ENCODE data around the gene ZNF485. TPM values are rescaled to one million over a fixed set of nuclear protein-coding genes. Genes with fewer than 3 reads are reported as not detected.

The ZNF485 gene
- polyA plus RNA-seq, 2 of the 4 experiments (the other 2 are of a cell fraction): 2.7 to 3.3 TPM

DNA sequence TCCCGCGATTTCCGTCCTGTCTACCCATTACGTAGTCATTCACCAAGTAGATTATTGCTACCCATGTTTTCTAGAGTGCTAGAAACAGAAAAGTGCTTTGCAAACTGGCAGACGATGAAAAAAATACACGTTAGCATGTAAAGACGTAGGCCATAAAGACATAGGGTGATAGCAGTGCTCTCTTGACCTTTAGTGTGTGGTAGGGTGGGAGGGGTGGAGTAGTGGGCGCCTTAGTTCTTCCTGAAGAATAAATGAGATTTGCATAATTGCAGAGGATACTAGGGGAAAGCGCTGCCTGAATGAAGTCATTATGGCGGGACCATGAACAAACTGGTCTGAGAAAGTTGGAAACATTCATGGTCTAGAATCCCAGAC is 948 bp downstream of the ZNF485 start:
- ChIA-PET CTCF (interaction anchor here (0.8 kb wide), 1 partner anchor 18 kb away, joined by 3 read pairs; no protein-coding TSS in a partner anchor), POLR2A (interaction anchor here (1.1 kb wide), 1 partner anchor 42 kb away, joined by 4 read pairs; the partner anchor contains the start of gene ZNF32)
- DNase-seq (ENCODE audit: low read depth in 1 of 2, low spot score in 1 of 2) (no peak), ATAC-seq (no peak), FAIRE-seq (no peak)
- peaks cover 19% of the 10 kb centered on the region for H3K9me3 ChIP-seq
- H3K27ac ChIP-seq: peak overlapping the region in 1 of 2 experiments; percentile 92; a peak in 3 of 6 replicates
- peak overlapping the region; percentile 89 for H3K4me2 ChIP-seq
- no peak for TF ChIP-seq MAZ (IDR thresholded peaks at IDR 0.05; ENCODE audit: borderline replicate concordance, low read depth, low read length)
- no peak for TF ChIP-seq BCL3 (IDR thresholded peaks at IDR 0.05)
- no peak for TF ChIP-seq CBX8 (IDR thresholded peaks at IDR 0.05)
- TF ChIP-seq FOSB (CRISPR knock-in tag; IDR thresholded peaks at IDR 0.05): no peak
- TF ChIP-seq FOXS1 (CRISPR knock-in tag; IDR thresholded peaks at IDR 0.05): no peak
- TF ChIP-seq HEYL (CRISPR knock-in tag; IDR thresholded peaks at IDR 0.05): no peak
- TF ChIP-seq RCOR1 (IDR thresholded peaks at IDR 0.05; ENCODE audit: low read depth, low read length): no peak
- TF ChIP-seq, protein P1, sequence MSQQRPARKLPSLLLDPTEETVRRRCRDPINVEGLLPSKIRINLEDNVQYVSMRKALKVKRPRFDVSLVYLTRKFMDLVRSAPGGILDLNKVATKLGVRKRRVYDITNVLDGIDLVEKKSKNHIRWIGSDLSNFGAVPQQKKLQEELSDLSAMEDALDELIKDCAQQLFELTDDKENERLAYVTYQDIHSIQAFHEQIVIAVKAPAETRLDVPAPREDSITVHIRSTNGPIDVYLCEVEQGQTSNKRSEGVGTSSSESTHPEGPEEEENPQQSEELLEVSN (IDR thresholded peaks at IDR 0.05; ENCODE audit: borderline replicate concordance, low read depth): no peak
- no peak for TF ChIP-seq ZC3H11A (IDR thresholded peaks at IDR 0.05)
- no peak for TF ChIP-seq TP53 (CRISPR knock-in tag; IDR thresholded peaks at IDR 0.05)
- TF ChIP-seq JUNB (IDR thresholded peaks at IDR 0.05): no peak
- no peak for TF ChIP-seq PBX3 (IDR thresholded peaks at IDR 0.05)
- no peak for TF ChIP-seq GATA3 (IDR thresholded peaks at IDR 0.05; ENCODE audit: borderline replicate concordance)
- TF ChIP-seq RFX5 (IDR thresholded peaks at IDR 0.05): no peak
- no peak for TF ChIP-seq ZSCAN20 (CRISPR knock-in tag; IDR thresholded peaks at IDR 0.05)
- TF ChIP-seq, protein P2, sequence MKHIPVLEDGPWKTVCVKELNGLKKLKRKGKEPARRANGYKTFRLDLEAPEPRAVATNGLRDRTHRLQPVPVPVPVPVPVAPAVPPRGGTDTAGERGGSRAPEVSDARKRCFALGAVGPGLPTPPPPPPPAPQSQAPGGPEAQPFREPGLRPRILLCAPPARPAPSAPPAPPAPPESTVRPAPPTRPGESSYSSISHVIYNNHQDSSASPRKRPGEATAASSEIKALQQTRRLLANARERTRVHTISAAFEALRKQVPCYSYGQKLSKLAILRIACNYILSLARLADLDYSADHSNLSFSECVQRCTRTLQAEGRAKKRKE (CRISPR knock-in tag; IDR thresholded peaks at IDR 0.05; ENCODE audit: low read depth): no peak
- no peak for TF ChIP-seq CBX2 (IDR thresholded peaks at IDR 0.05; ENCODE audit: borderline replicate concordance, low read depth)
- 95% methylated on average over 10 of the region's 10 CpGs for WGBS (ENCODE audit: missing lambda C conversion rate)
- H3K4me3 ChIP-seq: peak overlapping the region; percentile 92
- no peaks in the 10 kb centered on the region for H3K4me1 ChIP-seq

- no peak overlapping the region for H3K4me2 ChIP-seq
- ChIA-PET POLR2A (no interaction called here), CTCF (no interaction called here)
- no peak for DNase-seq (ENCODE audit: low read depth in 1 of 2, low spot score in 1 of 2)
- H3K4me1 ChIP-seq: no peaks in the 10 kb centered on the region
- no peak overlapping the region for H3K27ac ChIP-seq
- H3K4me3 ChIP-seq: no peak overlapping the region
- peaks cover 39% of the 10 kb centered on the region for H3K9me3 ChIP-seq
- no peak for FAIRE-seq
- no peak for ATAC-seq
- TF ChIP-seq ELK1 (IDR thresholded peaks at IDR 0.05; ENCODE audit: low read depth, low read length): no peak
- no peak for TF ChIP-seq CTCF (IDR thresholded peaks at IDR 0.05)
- TF ChIP-seq CEBPB (IDR thresholded peaks at IDR 0.05): no peak
- TF ChIP-seq, protein P1 (IDR thresholded peaks at IDR 0.05; ENCODE audit: borderline replicate concordance, low read depth): no peak
Measured at GRCh38 chr10:43610636-43611035, 4.4 kb downstream of the ZNF485 start.

Data from A549 (cell line).